GM18520 (cell line): ENCODE results near the gene DHX16.

Experiments
- ATAC-seq: cut with Tn5 transposase; IDR thresholded peaks from one replicate; pipeline ENCODE4 v1.9.1; 2021; ENCODE audit not compliant: unreplicated experiment

DHX16 gene

DNA sequence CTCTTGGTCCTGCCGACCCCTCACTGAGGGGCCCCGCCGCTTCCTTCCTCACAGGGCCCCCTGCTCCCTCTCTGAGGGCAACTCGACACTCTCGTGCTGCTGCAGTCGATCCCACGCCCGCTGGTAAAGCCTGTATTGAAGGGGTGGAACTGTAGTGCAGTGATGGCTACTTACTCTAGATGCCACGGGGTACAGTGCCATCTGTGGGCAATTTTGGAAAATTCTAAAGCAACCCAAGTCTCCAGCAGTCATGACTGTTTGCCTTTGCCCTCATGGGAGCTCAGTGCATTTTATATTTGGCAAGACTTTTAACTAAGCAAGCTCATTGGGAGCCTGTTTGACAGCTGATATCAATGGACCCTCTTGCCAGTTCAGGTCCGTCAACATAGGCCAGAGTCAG is 32.3 kb downstream of the DHX16 start:
- ATAC-seq, result no peak

- no peak for ATAC-seq
These were observed 37.0 kb downstream of the DHX16 start for GRCh38 chr6:30635834-30636233.

- ATAC-seq, result no peak
These were observed 46.1 kb downstream of the DHX16 start, which contains the start of gene ATAT1 for GRCh38 chr6:30626484-30627366. TSS of gene ATAT1 (plus strand) at chr6:30626874.

DNA sequence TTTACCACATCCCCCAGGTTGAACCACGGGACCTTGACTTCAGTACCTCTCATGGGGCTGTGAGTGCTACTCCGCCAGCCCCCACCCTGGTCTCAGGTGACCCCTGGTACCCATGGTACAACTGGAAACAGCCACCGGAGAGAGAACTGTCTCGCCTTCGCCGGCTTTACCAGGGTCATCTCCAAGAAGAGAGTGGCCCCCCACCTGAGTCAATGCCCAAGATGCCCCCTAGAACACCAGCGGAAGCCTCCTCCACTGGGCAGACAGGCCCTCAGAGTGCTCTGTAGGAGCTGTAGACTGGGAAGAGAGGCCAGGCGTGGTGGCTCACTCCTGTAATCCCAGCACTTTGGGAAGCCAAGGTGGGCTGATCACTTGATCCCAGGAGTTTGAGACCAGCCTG is 47.3 kb downstream of the DHX16 start:
- ATAC-seq, result no peak

GRCh38 chr6:30619561-30619960 is 53.2 kb downstream of the DHX16 start:
- no peak for ATAC-seq

DNA sequence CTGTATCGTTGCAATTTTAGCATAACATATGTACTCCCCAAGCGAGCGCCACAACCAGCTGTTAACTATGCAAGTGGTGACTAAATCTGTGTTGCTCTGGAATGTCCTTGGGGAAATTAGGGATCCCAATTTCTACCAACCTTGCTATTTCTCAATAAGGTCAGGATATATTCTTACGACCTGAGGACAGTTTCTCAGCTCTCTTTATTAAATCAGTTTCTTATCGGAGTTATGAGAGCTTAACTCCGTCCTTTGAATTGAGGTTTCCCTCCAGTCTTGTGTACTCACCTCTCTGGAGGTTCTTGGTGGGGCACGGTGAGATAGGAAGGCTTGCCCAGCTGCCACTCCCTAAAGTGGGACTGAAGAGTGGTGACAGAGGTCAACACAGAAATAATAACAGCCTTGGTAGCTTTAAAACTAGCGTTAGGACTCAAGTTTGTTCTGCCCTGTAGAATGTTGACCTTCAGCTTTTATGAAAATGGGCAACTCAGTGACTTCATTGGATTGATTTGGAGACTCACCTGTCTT is 54.5 kb downstream of the DHX16 start:
- ATAC-seq, result no peak

- ATAC-seq, result peak; percentile 43
These were observed 55.1 kb downstream of the DHX16 start, which contains the start of gene MRPS18B for GRCh38 chr6:30617565-30618269. TSS of gene MRPS18B (plus strand) at chr6:30617840. CDS start at chr6:30617866, 26 bp downstream.

DNA sequence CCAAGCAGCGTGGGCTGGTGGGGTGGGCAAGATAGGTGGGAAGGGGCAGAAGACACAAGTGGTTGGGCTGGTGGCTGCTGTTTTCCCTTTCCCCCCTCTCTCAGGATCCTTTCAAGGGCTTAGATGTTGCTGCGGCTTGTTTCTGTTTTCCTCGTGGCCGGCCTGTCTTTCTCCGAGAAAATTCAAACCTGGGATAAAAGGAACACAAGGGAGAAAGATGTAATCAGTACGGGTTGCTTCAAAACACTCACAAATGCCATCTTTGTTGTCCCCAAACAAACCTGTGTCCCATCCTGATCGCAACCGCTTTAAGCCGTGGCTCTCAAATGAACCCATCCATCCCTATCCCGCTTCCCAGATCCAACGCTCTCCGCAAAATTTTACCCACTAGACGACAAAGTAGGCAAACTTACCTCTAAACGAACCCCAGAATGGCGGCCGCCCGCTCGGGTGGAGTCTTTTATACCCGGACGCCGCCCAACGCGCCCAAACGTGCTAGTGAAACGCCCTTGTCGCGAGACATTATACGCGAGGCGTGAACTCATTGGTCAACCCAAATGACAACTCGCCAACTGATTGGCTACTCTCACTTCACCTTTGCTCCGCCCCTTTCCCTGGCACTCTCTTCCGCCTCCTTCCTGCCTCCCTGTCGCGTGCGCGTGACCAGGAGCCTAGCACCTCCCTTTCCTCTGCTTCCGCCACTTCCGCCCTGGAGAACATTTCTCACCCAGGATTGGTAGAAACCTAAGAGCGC is 55.8 kb downstream of the DHX16 start, which contains the start of gene PPP1R10:
PPP1R10 (minus strand) TSS at position 433 of the 754 bp plus-strand sequence. CDS start 7,299 bp downstream, outside the sequence.
- peak; percentile 73 for ATAC-seq

- no peak for ATAC-seq
These were observed 56.6 kb downstream of the DHX16 start for GRCh38 chr6:30615958-30616810.

- ATAC-seq, result no peak
These were observed 57.4 kb downstream of the DHX16 start for GRCh38 chr6:30615219-30615957.

GRCh38 chr6:30614843-30615218 is 58.0 kb downstream of the DHX16 start:
- ATAC-seq, result peak; percentile 34

- no peak for ATAC-seq
These were observed 58.6 kb downstream of the DHX16 start for GRCh38 chr6:30614044-30614842.

DNA sequence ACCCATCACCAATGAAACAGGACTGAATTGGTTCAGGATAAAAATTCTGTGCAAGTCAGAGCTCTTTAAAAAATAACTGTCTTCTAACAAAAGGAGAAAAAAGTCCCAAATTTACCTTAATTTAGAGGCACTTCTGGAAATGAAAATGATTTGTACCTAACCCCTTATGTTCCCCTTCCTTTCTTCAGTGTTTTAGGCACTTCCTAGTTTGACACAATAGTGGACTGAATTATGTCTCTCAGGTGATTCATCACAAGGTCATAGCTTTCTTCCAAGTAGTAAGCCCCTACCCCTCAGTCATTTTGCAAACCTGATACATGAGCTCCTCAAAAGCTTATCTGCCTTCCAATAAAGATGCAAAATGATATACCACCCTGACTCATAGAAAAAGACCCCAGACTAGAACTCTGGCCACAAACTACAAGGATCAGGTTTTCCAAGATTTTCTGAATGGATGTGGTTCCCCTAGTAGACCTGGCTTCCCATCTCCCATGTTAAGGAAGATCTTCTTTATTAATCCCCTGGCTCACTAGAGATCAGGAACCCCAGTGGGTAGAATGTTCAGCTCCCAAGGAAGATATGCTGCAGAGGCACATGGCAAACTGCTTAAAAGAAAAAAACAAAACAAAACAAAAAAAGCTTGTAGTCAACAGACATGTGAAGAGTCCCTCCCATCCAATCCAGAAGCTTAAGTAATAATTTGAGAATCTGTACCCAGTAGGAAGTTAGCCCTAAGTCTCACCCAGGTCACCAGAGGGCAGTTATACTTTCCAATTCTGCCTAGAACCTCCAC is 59.4 kb downstream of the DHX16 start:
- ATAC-seq, result no peak

DNA sequence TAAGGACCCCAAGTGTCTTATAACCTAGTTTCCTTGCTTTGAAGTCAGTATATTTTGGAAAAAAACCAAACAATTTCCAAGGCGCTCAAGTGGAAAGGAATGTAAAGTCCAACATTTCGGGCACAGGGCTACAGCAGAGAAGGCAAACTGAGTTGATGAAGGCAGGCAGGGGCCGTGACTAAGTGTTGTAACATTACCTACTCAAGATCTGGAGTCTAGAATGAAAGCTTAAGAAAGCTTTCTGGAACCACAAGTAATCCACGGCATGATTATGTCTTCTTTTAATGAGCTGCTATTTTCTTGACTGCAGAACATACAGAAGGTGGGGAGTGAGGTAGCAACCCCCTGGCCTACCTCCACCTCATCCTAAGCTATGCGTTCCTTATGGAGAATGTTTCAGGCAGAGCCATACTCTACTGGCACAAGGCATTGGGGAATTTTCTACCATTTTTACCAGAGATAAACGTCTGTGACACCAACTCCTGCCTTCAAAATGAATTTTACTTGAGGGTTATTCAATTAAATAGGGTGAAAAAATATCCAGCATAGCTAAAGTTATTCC is 60.0 kb downstream of the DHX16 start:
- ATAC-seq, result no peak

GRCh38 chr6:30612213-30612612 is 60.6 kb downstream of the DHX16 start:
- ATAC-seq, result no peak

DNA sequence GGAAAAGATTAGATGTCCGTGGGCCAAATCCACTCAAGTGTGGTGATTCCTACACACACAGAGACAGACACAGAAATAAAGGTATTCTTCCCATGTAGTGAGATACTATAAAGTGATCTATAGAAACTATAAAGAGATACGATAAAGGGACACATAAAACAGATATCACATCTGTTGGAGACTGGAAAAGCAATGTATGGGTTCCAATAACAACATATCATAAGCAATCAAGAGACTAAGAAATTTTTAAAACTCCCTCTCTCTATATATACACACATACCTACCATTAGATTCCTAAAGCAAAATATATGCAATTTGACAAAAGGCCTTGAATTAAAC is 61.0 kb downstream of the DHX16 start:
- no peak for ATAC-seq

GRCh38 chr6:30611150-30611855 is 61.5 kb downstream of the DHX16 start:
- ATAC-seq, result no peak
